Endodermal cell (in vitro differentiated cells): ENCODE data around the gene AFF1. TPM values are rescaled to one million over a fixed set of nuclear protein-coding genes. Genes with fewer than 3 reads are reported as not detected.

ENCODE experiments used
- DNase-seq: peaks from one replicate; pipeline ENCODE4 v3.0.0-alpha.2; 2017
- H3K27ac ChIP-seq: 2 replicates; pipeline ENCODE4 v1.5.1; 2013; ENCODE audit warnings: mild to moderate bottlenecking, low read depth, low read length, moderate library complexity
- H3K27me3 ChIP-seq: 2 replicates; pipeline ENCODE4 v1.6.1; 2013; ENCODE audit warnings: mild to moderate bottlenecking, low read length, moderate library complexity; ENCODE audit not compliant: insufficient read depth, control insufficient read depth, poor library complexity, severe bottlenecking
- H3K36me3 ChIP-seq: 2 replicates; pipeline ENCODE4 v1.7.0; 2013; ENCODE audit warnings: mild to moderate bottlenecking, low read length, moderate library complexity; ENCODE audit not compliant: control insufficient read depth, insufficient read depth
- H3K4me1 ChIP-seq: one replicate; pipeline ENCODE4 v1.7.0; 2013; ENCODE audit warnings: low read length; ENCODE audit not compliant: control insufficient read depth, insufficient read depth
- H3K4me3 ChIP-seq: 2 replicates; pipeline ENCODE4 v1.5.1; 2013; ENCODE audit warnings: mild to moderate bottlenecking, low read length, moderate library complexity
- H3K9ac ChIP-seq: 2 replicates; pipeline ENCODE4 v1.6.1; 2013; ENCODE audit warnings: mild to moderate bottlenecking, low read length, moderate library complexity; ENCODE audit not compliant: poor library complexity, severe bottlenecking; ENCODE audit errors: extremely low read depth
- H3K9me3 ChIP-seq: 2 replicates; pipeline ENCODE4 v1.6.1; 2013; ENCODE audit warnings: mild to moderate bottlenecking, low read length, moderate library complexity; ENCODE audit not compliant: control insufficient read depth
- H3K27ac Mint-ChIP-seq: 2 replicates; pipeline ENCODE4 v1.8.0; 2020; ENCODE audit warnings: mixed read lengths
- H3K27me3 Mint-ChIP-seq: 2 replicates; pipeline ENCODE4 v1.8.0; 2021; ENCODE audit warnings: mild to moderate bottlenecking, mixed read lengths; ENCODE audit not compliant: insufficient read depth
- H3K36me3 Mint-ChIP-seq: 2 replicates; pipeline ENCODE4 v1.8.0; 2020; ENCODE audit warnings: low read depth, mixed read lengths
- H3K4me1 Mint-ChIP-seq: 2 replicates; pipeline ENCODE4 v1.8.0; 2020; ENCODE audit warnings: mixed read lengths
- H3K4me3 Mint-ChIP-seq: 2 replicates; pipeline ENCODE4 v1.8.0; 2020; ENCODE audit warnings: mild to moderate bottlenecking, moderate library complexity, mixed read lengths
- H3K9me3 Mint-ChIP-seq: 2 replicates; pipeline ENCODE4 v1.8.0; 2020; ENCODE audit warnings: mild to moderate bottlenecking, mixed read lengths
- WGBS, 2 experiments: methylation state at CpG; one replicate each; pipeline versions ENCODE4 v1.1.5 to v1.1.7; 2013; ENCODE audit warnings: missing lambda C conversion rate in 2 of 2, mixed read lengths in 1 of 2; ENCODE audit not compliant: insufficient coverage in 1 of 2, insufficient read length in 1 of 2; 5-methylcytosine and 5-hydroxymethylcytosine counted together
- total RNA-seq, 2 donors: library from RNA; stranded (reverse); fragmentation: NEBNext Ultra II Directional in 1 of 2; extraction: Animal tissue kit (Norgen Biotek cat#: 25700) in 1 of 2; gene quantifications; 2 replicates in 1 of 2; 3 replicates in 1 of 2; pipeline ENCODE4 v1.2.1, GENCODE V29; 2021
- TF ChIP-seq, protein P1 (sequence below): fragments of 200-600 bp; sonication (generic); conservative IDR thresholded peaks from 2 replicates; pipeline ENCODE4 v1.5.0; 2021; ENCODE audit warnings: antibody characterized with exemption, mild to moderate bottlenecking

Gene AFF1
- total RNA-seq, 2 donors from 2014 or later = 134 to 171 TPM

DNA sequence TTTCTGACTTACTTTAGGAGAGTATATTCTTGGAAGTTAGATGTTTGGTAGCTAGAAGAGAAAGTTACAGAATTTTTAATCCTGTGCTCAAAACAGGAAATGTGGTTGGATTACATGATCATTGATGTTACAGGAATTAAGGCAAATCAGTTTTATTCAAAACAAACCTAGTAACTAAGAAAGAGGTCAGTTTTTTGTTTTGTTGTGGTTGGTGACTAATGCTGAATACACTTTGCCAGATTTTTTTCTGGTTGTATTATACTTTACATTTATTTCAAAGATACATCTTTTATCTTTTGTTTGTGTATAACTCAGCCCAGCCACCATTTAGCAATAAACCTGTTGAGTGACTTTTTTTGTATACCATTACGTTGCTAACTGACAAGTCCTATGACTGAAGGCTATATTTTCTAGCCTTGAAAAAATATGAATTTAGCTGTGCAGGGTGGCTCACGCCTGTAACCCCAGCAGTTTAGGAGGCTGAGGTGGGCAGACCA is 168.9 kb downstream of the AFF1 start:
- H3K9me3 ChIP-seq = no peaks in the 10 kb centered on the region
- peaks cover 20% of the 10 kb centered on the region for H3K4me1 Mint-ChIP-seq
- no peak for DNase-seq
- H3K9me3 Mint-ChIP-seq = no peaks in the 10 kb centered on the region
- H3K4me3 Mint-ChIP-seq = no peak overlapping the region
- no peak overlapping the region for H3K4me3 ChIP-seq
- peaks cover 45% of the 10 kb centered on the region for H3K36me3 Mint-ChIP-seq
- peaks cover 71% of the 10 kb centered on the region for H3K36me3 ChIP-seq
- WGBS, 2 experiments = 69 to 83% methylated on average over 1 to 2 of the region's 2 CpGs
- TF ChIP-seq, protein P1, sequence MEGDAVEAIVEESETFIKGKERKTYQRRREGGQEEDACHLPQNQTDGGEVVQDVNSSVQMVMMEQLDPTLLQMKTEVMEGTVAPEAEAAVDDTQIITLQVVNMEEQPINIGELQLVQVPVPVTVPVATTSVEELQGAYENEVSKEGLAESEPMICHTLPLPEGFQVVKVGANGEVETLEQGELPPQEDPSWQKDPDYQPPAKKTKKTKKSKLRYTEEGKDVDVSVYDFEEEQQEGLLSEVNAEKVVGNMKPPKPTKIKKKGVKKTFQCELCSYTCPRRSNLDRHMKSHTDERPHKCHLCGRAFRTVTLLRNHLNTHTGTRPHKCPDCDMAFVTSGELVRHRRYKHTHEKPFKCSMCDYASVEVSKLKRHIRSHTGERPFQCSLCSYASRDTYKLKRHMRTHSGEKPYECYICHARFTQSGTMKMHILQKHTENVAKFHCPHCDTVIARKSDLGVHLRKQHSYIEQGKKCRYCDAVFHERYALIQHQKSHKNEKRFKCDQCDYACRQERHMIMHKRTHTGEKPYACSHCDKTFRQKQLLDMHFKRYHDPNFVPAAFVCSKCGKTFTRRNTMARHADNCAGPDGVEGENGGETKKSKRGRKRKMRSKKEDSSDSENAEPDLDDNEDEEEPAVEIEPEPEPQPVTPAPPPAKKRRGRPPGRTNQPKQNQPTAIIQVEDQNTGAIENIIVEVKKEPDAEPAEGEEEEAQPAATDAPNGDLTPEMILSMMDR = no peak
- no peak overlapping the region for H3K9ac ChIP-seq
- no peaks in the 10 kb centered on the region for H3K27me3 Mint-ChIP-seq
- H3K27ac ChIP-seq = no peak overlapping the region
- H3K27ac Mint-ChIP-seq = peak overlapping the region; percentile 68
- H3K4me1 ChIP-seq = no peaks in the 10 kb centered on the region
- H3K27me3 ChIP-seq = no peaks in the 10 kb centered on the region

DNA sequence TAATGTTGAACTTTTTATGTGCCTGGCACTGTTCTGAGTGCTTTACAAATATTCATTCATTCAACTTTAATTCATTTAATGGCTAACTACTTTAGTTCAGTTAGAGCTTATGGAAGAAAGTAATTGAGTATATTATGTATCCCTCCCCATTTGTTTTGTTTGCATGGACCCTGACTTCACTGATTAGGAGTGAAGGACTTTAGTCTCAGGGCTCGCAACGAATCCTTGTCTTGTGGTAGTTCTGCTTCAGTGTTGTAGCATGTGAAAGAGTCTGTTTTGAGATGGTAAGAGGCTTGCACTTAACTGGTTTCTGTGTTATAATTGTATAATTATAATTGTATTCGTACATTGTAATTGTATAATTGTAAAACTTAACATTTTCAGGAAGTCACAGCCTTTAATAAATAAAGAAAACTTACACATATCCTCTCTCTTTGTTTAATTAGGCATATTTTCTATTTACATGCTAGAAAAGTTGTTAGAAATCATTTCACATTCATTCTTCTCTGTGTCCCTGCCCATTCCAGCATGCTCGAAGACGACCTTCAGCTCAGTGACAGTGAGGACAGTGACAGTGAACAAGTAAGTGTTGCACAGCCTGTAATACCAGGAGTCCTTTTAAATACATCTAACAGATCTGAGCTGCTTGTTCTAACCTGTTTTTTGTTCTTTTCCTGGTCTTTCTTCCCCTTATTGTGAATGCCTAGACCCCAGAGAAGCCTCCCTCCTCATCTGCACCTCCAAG is 170.5 kb downstream of the AFF1 start:
- Mint-ChIP-seq H3K27ac (peak overlapping the region; percentile 80), H3K9me3 (no peaks in the 10 kb centered on the region), H3K4me1 (peaks cover 9% of the 10 kb centered on the region), H3K4me3 (no peak overlapping the region), H3K36me3 (peaks cover 54% of the 10 kb centered on the region), H3K27me3 (no peaks in the 10 kb centered on the region)
- Histone ChIP-seq H3K27me3 (no peaks in the 10 kb centered on the region), H3K9me3 (no peaks in the 10 kb centered on the region), H3K9ac (no peak overlapping the region), H3K27ac (no peak overlapping the region), H3K4me1 (no peaks in the 10 kb centered on the region), H3K4me3 (no peak overlapping the region), H3K36me3 (peaks cover 80% of the 10 kb centered on the region)
- 90 to 95% methylated on average over 4 of the region's 5 CpGs for WGBS, 2 experiments
- no peak for DNase-seq
- TF ChIP-seq, protein P1 = no peak

DNA sequence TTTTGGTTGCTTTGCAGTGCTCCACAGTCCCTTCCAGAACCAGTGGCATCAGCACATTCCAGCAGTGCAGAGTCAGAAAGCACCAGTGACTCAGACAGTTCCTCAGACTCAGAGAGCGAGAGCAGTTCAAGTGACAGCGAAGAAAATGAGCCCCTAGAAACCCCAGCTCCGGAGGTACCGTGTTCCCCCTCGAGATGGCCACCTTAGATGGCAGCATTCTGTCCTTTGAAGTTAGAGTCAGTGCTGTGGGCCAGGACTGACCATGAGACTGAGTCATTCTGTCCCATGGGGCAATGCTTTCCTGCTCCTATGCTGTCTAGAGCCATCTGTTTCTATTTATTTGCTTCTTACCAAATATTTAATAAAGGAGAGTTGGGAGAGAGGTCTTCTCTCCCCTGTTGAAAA is 173.3 kb downstream of the AFF1 start:
- Mint-ChIP-seq H3K36me3 (peaks cover 62% of the 10 kb centered on the region), H3K4me3 (no peak overlapping the region), H3K27me3 (no peaks in the 10 kb centered on the region), H3K9me3 (no peaks in the 10 kb centered on the region), H3K27ac (peak overlapping the region; percentile 78), H3K4me1 (peaks cover 10% of the 10 kb centered on the region)
- Histone ChIP-seq H3K9me3 (no peaks in the 10 kb centered on the region), H3K27me3 (no peaks in the 10 kb centered on the region), H3K27ac (no peak overlapping the region), H3K4me3 (no peak overlapping the region), H3K4me1 (no peaks in the 10 kb centered on the region), H3K9ac (no peak overlapping the region), H3K36me3 (peaks cover 90% of the 10 kb centered on the region)
- WGBS, 2 experiments = 80 to 89% methylated on average over 5 of the region's 5 CpGs
- TF ChIP-seq, protein P1 = no peak
- DNase-seq = no peak
